Measurements from ENCODE around the gene TRIM33.

TRIM33 gene

GRCh38 chr1:114346480-114347029 lies 164.4 kb downstream of the TRIM33 start:
- DNase-seq, result peak; percentile 78

GRCh38 chr1:114345930-114346479 lies 165.0 kb downstream of the TRIM33 start:
- no peak for DNase-seq

- DNase-seq, result no peak
These were observed 166.3 kb downstream of the TRIM33 start for GRCh38 chr1:114344656-114345055.

Data from NCI-H2029 (cell line).